ENCODE data around the gene KCNMA1.

GRCh38 chr10:77101341-77101740 lies 536.3 kb downstream of the KCNMA1 start:
- TF ChIP-seq POLR2A (IDR thresholded peaks at IDR 0.05) = no peak
- TF ChIP-seq, protein P1, sequence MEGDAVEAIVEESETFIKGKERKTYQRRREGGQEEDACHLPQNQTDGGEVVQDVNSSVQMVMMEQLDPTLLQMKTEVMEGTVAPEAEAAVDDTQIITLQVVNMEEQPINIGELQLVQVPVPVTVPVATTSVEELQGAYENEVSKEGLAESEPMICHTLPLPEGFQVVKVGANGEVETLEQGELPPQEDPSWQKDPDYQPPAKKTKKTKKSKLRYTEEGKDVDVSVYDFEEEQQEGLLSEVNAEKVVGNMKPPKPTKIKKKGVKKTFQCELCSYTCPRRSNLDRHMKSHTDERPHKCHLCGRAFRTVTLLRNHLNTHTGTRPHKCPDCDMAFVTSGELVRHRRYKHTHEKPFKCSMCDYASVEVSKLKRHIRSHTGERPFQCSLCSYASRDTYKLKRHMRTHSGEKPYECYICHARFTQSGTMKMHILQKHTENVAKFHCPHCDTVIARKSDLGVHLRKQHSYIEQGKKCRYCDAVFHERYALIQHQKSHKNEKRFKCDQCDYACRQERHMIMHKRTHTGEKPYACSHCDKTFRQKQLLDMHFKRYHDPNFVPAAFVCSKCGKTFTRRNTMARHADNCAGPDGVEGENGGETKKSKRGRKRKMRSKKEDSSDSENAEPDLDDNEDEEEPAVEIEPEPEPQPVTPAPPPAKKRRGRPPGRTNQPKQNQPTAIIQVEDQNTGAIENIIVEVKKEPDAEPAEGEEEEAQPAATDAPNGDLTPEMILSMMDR (IDR thresholded peaks at IDR 0.05) = no peak
